H7 (cell line): ENCODE measurements around the gene E2F1. TPM values are rescaled to one million over a fixed set of nuclear protein-coding genes. Genes with fewer than 3 reads are reported as not detected.

Experiments
- DNase-seq: peaks from one replicate; pipeline ENCODE4 v3.0.0; 2012
- H3K27me3 ChIP-seq: 2 replicates; pipeline ENCODE4 v1.6.0; 2011; ENCODE audit warnings: mild to moderate bottlenecking, low read length; ENCODE audit not compliant: control insufficient read depth, insufficient read depth
- H3K36me3 ChIP-seq: replicated peaks from 2 replicates; pipeline ENCODE4 v1.5.1; 2011; ENCODE audit warnings: low read length; ENCODE audit not compliant: control insufficient read depth, insufficient read depth
- H3K4me3 ChIP-seq: 2 replicates; pipeline ENCODE4 v1.5.1; 2011; ENCODE audit warnings: low read depth, mild to moderate bottlenecking, control low read depth, low read length, moderate library complexity; ENCODE audit not compliant: insufficient read depth
- total RNA-seq: library from RNA; depleted of rRNA; stranded (reverse); fragments of >200 nt; shearing (Covaris generic); gene quantifications from 2 replicates; pipeline ENCODE4 v1.2.3, GENCODE V29; 2014

The E2F1 gene
- total RNA-seq, 1 experiment from 2014 or later: 51.8 TPM

DNA sequence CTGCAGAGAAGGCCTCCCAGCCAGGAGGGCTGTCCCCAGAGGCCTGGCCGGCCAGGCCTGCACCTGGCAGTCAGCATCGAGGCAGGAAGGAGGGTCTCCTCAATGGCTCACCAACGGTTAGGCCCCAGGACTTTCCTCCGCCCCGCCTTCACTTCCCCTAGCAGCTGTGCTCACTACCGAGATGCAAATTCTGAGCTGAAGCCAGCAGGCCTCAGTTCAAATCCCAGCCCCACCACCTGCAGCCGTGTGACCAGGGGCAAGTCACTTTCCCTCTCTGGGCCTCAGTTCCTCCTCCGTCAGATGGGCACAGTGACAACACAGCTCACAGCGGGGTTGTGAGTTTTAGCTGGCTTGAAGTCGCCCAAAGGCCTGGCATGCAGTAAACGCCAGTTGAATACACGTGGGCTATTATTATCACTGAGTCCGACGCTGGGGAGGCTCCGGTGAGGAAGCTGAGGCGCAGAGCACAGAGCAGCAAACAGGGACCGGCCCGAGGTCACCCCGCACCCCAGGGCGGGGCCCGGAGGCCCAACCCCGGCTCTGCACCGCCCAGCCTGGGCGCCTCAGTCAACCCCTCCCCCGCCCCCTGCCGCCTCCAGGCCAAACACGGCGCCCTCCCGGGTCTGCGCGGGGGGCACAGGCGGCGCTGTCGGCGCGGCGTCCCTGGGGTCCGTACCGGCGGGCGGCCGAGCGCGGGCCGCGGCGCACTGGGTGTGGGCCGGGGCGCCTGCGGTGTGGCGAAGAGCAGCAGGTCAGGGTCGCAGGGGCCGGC is 671 bp downstream of the E2F1 start:
- Histone ChIP-seq H3K36me3 (no peaks in the 10 kb centered on the region; the same call in none of the 2 replicates), H3K4me3 (peak overlapping the region; percentile 82), H3K27me3 (peaks cover 3% of the 10 kb centered on the region; the same call in 1 of the 2 replicates)
- peak; percentile 86 for DNase-seq

DNA sequence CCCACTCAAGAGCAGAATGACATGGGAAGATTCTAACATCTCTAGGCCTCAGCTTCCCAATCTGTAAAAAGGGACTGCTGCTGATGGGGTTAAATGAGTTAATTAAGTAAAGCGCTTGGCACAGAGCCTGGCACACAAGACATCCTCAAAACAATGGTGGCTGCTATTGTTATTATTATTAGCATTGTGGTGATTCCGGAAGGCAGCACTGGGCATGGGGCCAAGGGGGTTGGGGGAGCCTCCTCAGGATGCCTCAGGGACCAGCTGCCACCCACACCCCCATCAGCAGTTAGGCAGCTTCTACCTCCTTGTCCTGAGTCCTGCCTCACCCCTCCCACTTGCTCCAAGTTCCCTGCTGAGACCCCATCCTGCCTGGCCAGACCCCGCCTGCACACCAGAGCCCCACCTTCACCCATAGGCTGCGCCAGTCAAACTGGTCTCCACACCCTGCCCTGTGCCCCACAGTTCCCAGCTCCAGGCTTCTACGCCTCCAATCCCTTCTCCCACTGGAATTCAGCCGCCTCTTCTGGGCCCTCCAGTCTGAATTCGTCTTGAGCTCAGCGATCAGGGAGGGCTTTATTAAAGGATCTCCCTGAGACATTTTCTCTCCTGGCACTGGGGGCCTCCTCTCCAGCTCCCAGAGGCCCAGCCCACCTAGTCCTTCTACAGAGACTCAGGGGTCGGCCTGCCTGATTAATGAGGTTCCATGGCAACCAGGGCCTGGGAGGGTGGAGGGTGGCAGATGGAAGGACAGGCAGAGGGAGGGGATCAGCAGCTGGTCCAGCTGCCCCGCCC is 1.5 kb downstream of the E2F1 start:
- H3K4me3 ChIP-seq: peak overlapping the region; percentile 82
- peaks cover 3% of the 10 kb centered on the region; the same call in 1 of the 2 replicates for H3K27me3 ChIP-seq
- H3K36me3 ChIP-seq: peaks cover 5% of the 10 kb centered on the region
- DNase-seq: peak; percentile 82

DNA sequence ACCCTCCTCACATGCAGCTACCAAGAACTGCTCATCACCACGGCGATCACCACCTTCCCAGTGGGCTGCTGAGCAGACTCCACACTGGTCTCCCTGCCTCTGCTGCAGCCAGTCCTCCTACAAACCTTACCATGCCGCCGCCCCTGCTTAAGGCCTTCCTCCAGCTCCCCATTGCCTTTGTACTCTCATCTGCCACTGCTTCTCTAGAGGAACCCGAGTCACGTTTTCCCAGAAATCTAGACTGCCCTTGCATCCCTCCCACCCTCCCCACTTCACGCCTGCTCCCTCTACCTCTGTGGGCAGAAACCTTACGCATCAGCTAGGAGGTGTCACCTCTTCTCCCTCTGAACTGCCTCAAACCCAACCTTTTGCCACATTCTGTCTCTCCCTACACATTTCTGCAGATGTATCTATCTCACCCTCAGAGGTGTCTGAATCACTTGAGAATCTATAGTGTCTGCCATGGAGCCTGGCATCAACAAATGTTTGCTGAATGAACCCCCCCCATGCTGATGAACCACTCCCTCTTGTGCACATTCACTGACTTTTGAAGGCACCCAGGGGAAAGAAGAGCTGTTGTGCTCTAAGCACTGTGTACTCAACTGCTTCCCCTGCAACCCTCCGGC is 4.3 kb downstream of the E2F1 start:
- Histone ChIP-seq H3K36me3 (peaks cover 24% of the 10 kb centered on the region), H3K27me3 (no peaks in the 10 kb centered on the region), H3K4me3 (no peak overlapping the region)
- no peak for DNase-seq

- Histone ChIP-seq H3K36me3 (peaks cover 27% of the 10 kb centered on the region), H3K27me3 (no peaks in the 10 kb centered on the region), H3K4me3 (no peak overlapping the region)
- DNase-seq: no peak
Observed at GRCh38 chr20:33681288-33681687, 4.9 kb downstream of the E2F1 start.

- Histone ChIP-seq H3K27me3 (no peaks in the 10 kb centered on the region), H3K36me3 (peaks cover 28% of the 10 kb centered on the region)
- DNase-seq: no peak
Observed at GRCh38 chr20:33680686-33681085, 5.5 kb downstream of the E2F1 start.

GRCh38 chr20:33679758-33680485 is 6.3 kb downstream of the E2F1 start:
- DNase-seq: peak; percentile 40
- peaks cover 28% of the 10 kb centered on the region for H3K36me3 ChIP-seq

More at GRCh38 chr20:33680686-33681085, 5.5 kb downstream of the E2F1 start:
- H3K4me3 ChIP-seq: no peak overlapping the region

GRCh38 chr20:33677991-33678702 is 8.0 kb downstream of the E2F1 start:
- Histone ChIP-seq H3K27me3 (no peaks in the 10 kb centered on the region), H3K36me3 (peaks cover 28% of the 10 kb centered on the region), H3K4me3 (no peak overlapping the region)
- DNase-seq: peak; percentile 39

More at GRCh38 chr20:33679758-33680485, 6.3 kb downstream of the E2F1 start:
- H3K4me3 ChIP-seq: no peak overlapping the region
- H3K27me3 ChIP-seq: no peaks in the 10 kb centered on the region

DNA sequence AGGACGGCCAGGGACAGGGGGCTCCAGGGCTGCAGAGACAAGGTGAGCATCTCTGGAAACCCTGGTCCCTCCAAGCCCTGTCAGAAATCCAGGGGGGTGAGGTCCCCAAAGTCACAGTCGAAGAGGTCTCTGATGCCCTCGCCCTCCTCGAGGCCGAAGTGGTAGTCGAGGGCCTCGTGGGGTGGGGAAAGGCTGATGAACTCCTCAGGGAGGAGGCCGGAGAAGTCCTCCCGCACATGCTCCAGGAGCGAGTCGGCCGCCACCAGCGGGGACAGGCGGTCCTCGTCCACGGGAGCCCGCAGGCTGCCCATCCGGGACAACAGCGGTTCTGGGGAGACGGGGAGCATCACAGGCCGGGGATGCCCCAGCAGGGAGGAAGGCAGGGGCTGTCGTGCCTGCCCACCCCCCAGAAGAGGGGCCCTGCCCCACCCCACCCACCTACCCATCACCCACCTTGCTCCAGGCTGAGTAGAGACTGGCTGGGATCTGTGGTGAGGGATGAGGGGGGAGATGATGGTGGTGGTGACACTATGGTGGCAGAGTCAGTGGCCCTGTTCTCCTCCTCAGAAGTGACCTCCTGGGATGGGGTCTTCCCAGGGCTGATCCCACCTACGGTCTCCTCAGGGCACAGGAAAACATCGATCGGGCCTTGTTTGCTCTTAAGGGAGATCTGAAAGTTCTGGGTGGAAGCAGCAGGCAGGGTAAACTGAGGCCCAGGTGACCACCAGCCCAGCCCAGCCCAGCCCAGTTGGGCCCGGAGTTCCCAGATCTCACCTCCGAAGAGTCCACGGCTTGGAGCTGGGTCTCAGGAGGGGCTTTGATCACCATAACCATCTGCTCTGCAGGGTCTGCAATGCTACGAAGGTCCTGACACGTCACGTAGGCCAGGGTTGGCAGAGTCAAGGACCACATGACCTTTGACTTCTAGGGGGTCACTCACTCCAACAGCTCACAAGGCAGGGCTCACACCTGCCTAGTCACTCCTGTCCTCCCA is 9.2 kb downstream of the E2F1 start:
- H3K4me3 ChIP-seq: no peak overlapping the region
- no peaks in the 10 kb centered on the region for H3K27me3 ChIP-seq
- peaks cover 28% of the 10 kb centered on the region for H3K36me3 ChIP-seq
- DNase-seq: peak; percentile 54

DNA sequence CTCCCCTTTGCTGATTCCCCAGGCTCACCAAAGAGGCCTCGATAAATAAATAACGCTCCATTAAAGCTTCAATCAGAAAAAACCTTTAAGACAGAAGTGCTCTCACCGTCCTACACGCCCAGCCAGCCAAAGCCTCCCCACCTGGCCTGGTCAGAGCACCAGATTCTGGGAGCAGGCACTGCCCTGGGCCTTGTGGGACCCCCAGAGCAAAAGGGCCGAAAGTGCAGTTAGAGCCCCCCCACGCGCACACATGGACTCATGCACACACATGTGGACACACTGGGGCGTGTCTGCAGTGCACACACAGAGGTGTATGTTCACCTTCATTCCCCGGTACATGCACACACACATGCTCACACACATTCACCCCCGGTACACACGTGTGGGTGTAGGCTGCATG is 10.1 kb downstream of the E2F1 start:
- peak; percentile 55 for DNase-seq

DNA sequence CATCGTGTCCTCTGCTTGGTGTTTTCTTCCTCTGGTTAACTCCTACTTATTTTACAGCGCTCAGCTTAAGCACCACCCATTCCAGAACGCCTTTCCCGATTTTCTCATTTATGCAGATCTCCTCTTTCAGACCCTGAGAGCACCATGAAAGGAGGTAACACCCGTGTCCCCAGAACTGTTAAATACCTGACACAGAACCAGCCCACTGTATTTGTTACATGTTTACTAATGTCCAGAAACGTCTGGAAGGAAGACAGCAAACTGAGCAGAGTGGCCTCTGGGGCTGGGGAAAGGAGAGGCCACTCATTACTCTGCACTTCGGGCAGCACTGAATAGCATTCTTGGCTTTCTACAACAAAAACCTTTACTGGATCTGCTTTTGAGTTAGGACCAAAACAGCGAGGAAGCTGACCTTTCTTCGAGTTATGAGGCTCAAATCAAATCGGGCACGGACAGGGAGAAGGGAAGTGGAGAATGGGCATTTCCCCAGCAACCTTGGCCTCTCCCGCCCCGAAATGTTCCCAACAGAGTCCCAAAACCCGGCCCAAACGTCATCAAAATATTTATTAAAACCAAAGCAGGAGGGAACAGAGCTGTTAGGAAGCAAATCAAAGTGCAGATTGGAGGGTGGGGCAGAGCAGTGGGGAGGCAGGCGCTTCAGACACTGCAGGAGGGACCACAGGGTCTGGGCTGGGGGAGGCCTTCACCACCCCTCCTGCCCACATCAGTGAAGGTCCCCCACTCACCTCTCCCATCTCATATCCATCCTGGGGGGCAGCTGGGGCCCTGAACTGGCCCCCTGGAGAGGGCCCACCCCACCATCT is 10.8 kb downstream of the E2F1 start:
- no peaks in the 10 kb centered on the region for H3K27me3 ChIP-seq
- H3K4me3 ChIP-seq: peak overlapping the region; percentile 80
- peak; percentile 54 for DNase-seq
- H3K36me3 ChIP-seq: peaks cover 29% of the 10 kb centered on the region

More for the DNA sequence above, 10.1 kb downstream of the E2F1 start:
- Histone ChIP-seq H3K27me3 (no peaks in the 10 kb centered on the region), H3K36me3 (peaks cover 28% of the 10 kb centered on the region), H3K4me3 (no peak overlapping the region)

- peaks cover 22% of the 10 kb centered on the region for H3K36me3 ChIP-seq
- H3K4me3 ChIP-seq: peak within 1 kb of the TSS; percentile 80
- no peaks in the 10 kb centered on the region for H3K27me3 ChIP-seq
- DNase-seq: peak; percentile 99
Observed at GRCh38 chr20:33674294-33675135, 11.7 kb downstream of the E2F1 start, which contains the start of gene NECAB3. NECAB3 (minus strand) TSS chr20:33674428; CDS start chr20:33674352, 76 bp downstream.
